LNCaP clone FGC (cell line): ENCODE data around the gene GNA12.

ENCODE experiments used
- DNase-seq: peaks from one replicate; pipeline ENCODE4 v3.0.0-alpha.2; 2011; ENCODE audit warnings: low read depth
- H3K4me3 ChIP-seq: 2 replicates; pipeline ENCODE4 v1.5.1; 2011; ENCODE audit warnings: mild to moderate bottlenecking, low read depth, low read length, control low read depth
- TF ChIP-seq, protein P1 (sequence below): IDR thresholded peaks from 2 replicates; pipeline ENCODE4 v1.5.1; 2012; ENCODE audit warnings: mild to moderate bottlenecking; ENCODE audit not compliant: control insufficient read depth, insufficient read depth; ENCODE audit errors: extremely low read depth

GNA12 gene

GRCh38 chr7:2761801-2762497, 82.2 kb downstream of the GNA12 start:
- no peak for DNase-seq
- TF ChIP-seq, protein P1, sequence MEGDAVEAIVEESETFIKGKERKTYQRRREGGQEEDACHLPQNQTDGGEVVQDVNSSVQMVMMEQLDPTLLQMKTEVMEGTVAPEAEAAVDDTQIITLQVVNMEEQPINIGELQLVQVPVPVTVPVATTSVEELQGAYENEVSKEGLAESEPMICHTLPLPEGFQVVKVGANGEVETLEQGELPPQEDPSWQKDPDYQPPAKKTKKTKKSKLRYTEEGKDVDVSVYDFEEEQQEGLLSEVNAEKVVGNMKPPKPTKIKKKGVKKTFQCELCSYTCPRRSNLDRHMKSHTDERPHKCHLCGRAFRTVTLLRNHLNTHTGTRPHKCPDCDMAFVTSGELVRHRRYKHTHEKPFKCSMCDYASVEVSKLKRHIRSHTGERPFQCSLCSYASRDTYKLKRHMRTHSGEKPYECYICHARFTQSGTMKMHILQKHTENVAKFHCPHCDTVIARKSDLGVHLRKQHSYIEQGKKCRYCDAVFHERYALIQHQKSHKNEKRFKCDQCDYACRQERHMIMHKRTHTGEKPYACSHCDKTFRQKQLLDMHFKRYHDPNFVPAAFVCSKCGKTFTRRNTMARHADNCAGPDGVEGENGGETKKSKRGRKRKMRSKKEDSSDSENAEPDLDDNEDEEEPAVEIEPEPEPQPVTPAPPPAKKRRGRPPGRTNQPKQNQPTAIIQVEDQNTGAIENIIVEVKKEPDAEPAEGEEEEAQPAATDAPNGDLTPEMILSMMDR, result no peak

GRCh38 chr7:2761131-2761624, 82.9 kb downstream of the GNA12 start:
- TF ChIP-seq, protein P1, result no peak
- no peak for DNase-seq
- H3K4me3 ChIP-seq, result no peak overlapping the region

More at GRCh38 chr7:2761801-2762497, 82.2 kb downstream of the GNA12 start:
- no peak overlapping the region for H3K4me3 ChIP-seq

GRCh38 chr7:2760098-2760889, 83.8 kb downstream of the GNA12 start:
- TF ChIP-seq, protein P1, result peak; percentile 60
- no peak overlapping the region for H3K4me3 ChIP-seq
- peak; percentile 26 for DNase-seq

DNA sequence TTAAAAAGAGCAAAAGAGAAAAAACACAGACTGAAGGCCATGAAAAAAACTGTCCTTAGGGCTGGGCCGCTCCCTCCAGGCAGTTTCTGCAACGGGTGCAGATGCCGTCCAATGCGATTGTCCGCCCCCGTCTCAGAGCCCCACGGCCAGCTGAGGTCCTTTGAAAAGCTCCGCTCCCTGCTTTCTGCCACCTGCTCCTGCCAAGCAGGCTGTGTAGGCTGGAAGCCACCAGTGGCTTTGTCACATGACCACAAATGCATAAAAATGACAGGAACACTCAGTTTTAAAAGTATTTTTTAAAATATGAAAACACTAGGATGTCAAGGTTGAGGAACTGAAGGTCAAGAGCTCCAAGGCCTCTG, 84.4 kb downstream of the GNA12 start:
- no peak for DNase-seq
- H3K4me3 ChIP-seq, result no peak overlapping the region
- TF ChIP-seq, protein P1, result no peak

DNA sequence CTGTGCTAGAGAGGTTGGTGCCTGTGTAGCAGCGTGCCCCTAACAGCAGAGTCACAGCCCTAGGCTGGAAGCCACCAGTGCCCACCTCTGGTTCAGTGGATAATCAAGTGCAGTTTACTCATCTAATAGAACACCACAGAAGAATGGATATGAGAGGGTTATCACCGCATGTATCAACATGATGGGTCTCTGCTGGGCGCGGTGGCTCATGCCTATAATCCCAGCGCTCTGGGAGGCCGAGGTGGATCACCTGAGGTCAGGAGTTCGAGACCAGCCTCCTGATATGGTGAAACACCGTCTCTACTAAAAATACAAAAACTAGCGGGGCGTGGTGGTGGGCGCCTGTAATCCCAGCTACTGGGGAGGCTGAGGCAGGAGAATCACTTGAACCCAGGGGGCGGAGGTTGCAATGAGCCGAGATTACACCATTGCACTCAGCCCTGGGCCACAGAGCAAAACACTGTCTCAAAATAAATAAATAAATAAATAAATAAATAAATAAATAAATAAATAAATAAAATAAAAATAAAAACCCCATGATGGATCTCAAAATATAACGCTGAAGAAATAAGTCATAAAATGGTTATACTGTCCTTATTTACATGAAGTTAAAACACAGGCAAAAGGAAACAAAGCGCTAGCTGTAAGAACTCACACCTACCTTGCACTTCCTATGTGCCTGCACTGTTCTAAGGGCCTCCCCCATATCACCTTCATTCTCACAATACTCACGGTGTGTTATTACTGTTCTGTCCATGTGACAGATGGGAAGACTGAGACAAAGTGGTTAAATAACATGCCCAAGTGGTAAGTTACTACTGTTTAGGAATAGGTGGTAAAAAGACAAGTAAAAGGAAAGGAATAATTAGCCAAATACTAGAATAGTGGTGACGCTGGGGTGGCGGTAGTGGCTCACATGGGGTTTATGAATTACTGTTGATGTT, 85.2 kb downstream of the GNA12 start:
- DNase-seq, result no peak
- TF ChIP-seq, protein P1, result no peak
- H3K4me3 ChIP-seq, result no peak overlapping the region

GRCh38 chr7:2757904-2758672, 86.0 kb downstream of the GNA12 start:
- peak; percentile 13 for DNase-seq

More at GRCh38 chr7:2757904-2758672, 86.0 kb downstream of the GNA12 start:
- TF ChIP-seq, protein P1, result no peak
- H3K4me3 ChIP-seq, result no peak overlapping the region
